ENCODE results near the gene TBC1D22A. TPM values are rescaled to one million over a fixed set of nuclear protein-coding genes. Genes with fewer than 3 reads are reported as not detected.

Gene TBC1D22A
- total and polyA plus RNA-seq, 9 of the 15 experiments (the other 6 are each of a cell fraction or from before 2014, with no cell fraction given): 0.20 to 11.5 (median 5.2) TPM

DNA sequence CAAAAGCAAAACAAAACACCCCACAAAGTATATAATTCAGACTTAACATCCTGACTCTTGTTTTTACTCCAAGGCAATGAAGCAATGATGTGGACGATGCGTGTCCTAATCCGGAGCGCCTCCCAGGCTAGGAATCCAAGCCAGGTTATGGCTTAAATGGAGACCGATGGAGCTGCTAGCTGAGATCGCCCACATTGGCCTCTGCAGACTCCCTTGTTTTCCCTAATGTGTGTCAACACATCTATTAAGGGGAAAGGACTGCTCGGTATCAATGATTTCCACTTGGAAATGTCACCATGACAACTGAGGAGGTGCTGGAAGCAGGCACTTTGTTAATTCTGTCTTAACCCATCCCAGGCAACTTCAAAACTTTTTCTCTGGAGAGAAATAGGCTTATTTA lies 311.7 kb downstream of the TBC1D22A start (continued):
- TF ChIP-seq EZH2 (IDR thresholded peaks at IDR 0.05; ENCODE audit: borderline replicate concordance, low read depth, low read length) (no peak), FOXA3 (CRISPR knock-in tag; conservative IDR thresholded peaks at IDR 0.05 in 1 of 2, IDR thresholded peaks at IDR 0.05 in 1 of 2) (no peak)

GRCh38 chr22:47075568-47075967 lies 313.1 kb downstream of the TBC1D22A start:
- Histone ChIP-seq H3K4me3 (no peak overlapping the region), H3K36me3 (ENCODE audit: control insufficient read depth, insufficient read depth, low read length) (no peaks in the 10 kb centered on the region), H3K27ac (ENCODE audit: extremely low read depth, low read depth, low read length) (no peak overlapping the region), H2AFZ (ENCODE audit: low read depth, low read length) (no peak overlapping the region), H3K79me2 (ENCODE audit: control insufficient read depth, insufficient read depth, low read length) (no peaks in the 10 kb centered on the region), H3K9me3 (replicated peaks; ENCODE audit: control insufficient read depth, insufficient read depth, low read depth, low read length) (no peaks in the 10 kb centered on the region; the same call in 1 of the 2 replicates), H3K4me2 (ENCODE audit: insufficient read depth, low read length) (no peak overlapping the region), H3K9ac (ENCODE audit: insufficient read depth in 1 of 2, low read depth in 2 of 2, low read length in 2 of 2) (no peak overlapping the region), H3K27me3 (ENCODE audit: control insufficient read depth in 2 of 2, insufficient read depth in 2 of 2, low read length in 2 of 2) (no peaks in the 10 kb centered on the region), H3K4me1 (replicated peaks in 1 of 2; ENCODE audit: control insufficient read depth in 2 of 2, insufficient read depth in 2 of 2, low read length in 2 of 2) (no peaks in the 10 kb centered on the region), H4K20me1 (replicated peaks; ENCODE audit: control insufficient read depth, insufficient read depth, low read length) (no peaks in the 10 kb centered on the region), H3K9me1 (ENCODE audit: control insufficient read depth, insufficient read depth, low read length) (no peaks in the 10 kb centered on the region)
- BruUV-seq (replicated peaks): no TSS peak
- CTCF ChIA-PET (ENCODE audit: low intra/inter-chr PET ratio): no interaction called here
- in situ Hi-C loops (cut with MboI): no loop called here
- POLR2A ChIA-PET: no interaction called here
- no peak for FAIRE-seq
- ATAC-seq: no peak
- no peak for DNase-seq (ENCODE audit: extremely low read depth in 1 of 4, low spot score in 3 of 4)
- no peak for TF ChIP-seq FOXK2 (conservative IDR thresholded peaks at IDR 0.05 in 1 of 2, IDR thresholded peaks at IDR 0.05 in 1 of 2; ENCODE audit: low read depth in 2 of 2)
- TF ChIP-seq RBM25 (IDR thresholded peaks at IDR 0.05; ENCODE audit: low read depth, low read length, severe bottlenecking): peak; percentile 33
- no peak for TF ChIP-seq NCOA6 (IDR thresholded peaks at IDR 0.05)
- TF ChIP-seq ZNF354B (CRISPR knock-in tag; IDR thresholded peaks at IDR 0.05): 0 out of 2 replicates have a peak, but pooled peaks have one; percentile 42
- peak; percentile 98 for TF ChIP-seq ZNF507 (tag; conservative IDR thresholded peaks at IDR 0.05)
- intact Hi-C loops (cut with micrococcal nuclease): no loop called here

Data from K562 (cell line).